Calu3 (cell line): ENCODE measurements around the gene AGPAT1. TPM values are rescaled to one million over a fixed set of nuclear protein-coding genes. Genes with fewer than 3 reads are reported as not detected.

Experiments used
- BruUV-seq: library from RNA; stranded (reverse); fragments of 400-500 nt; replicated peaks from 2 replicates; lab custom pipeline; 2021; lab: Mats Ljungman, UMichigan
- CTCF ChIA-PET: fragments of 300-600 bp; sonication (Branson Sonifier 250); formaldehyde crosslinking; loops from one replicate; lab custom pipeline; 2022; ENCODE audit warnings: antibody characterized with exemption; lab: Charles Lee
- DNase-seq: peaks from one replicate; pipeline ENCODE4 v3.0.0; 2022
- H3K27ac Mint-ChIP-seq: one replicate; pipeline ENCODE4 v1.8.0; 2022; ENCODE audit warnings: mixed read lengths; ENCODE audit not compliant: unreplicated experiment
- H3K27me3 Mint-ChIP-seq: one replicate; pipeline ENCODE4 v1.8.0; 2022; ENCODE audit warnings: mixed read lengths; ENCODE audit not compliant: unreplicated experiment
- H3K36me3 Mint-ChIP-seq: one replicate; pipeline ENCODE4 v1.8.0; 2022; ENCODE audit warnings: mild to moderate bottlenecking, moderate library complexity, mixed read lengths; ENCODE audit not compliant: insufficient read depth, unreplicated experiment
- H3K4me1 Mint-ChIP-seq: one replicate; pipeline ENCODE4 v1.8.0; 2022; ENCODE audit warnings: mild to moderate bottlenecking, low read depth, mixed read lengths; ENCODE audit not compliant: unreplicated experiment
- H3K4me3 Mint-ChIP-seq: one replicate; pipeline ENCODE4 v1.8.0; 2022; ENCODE audit warnings: mild to moderate bottlenecking, low read depth, moderate library complexity, mixed read lengths; ENCODE audit not compliant: unreplicated experiment
- H3K9me3 Mint-ChIP-seq: one replicate; pipeline ENCODE4 v1.8.0; 2022; ENCODE audit warnings: low read depth, mixed read lengths; ENCODE audit not compliant: unreplicated experiment
- intact Hi-C: fragments of 100-400 bp; cut with micrococcal nuclease; formaldehyde crosslinking; loops from one replicate; pipeline ENCODE4 v1.10.0; 2022; ENCODE audit not compliant: unreplicated experiment
- total RNA-seq: library from RNA; stranded (reverse); gene quantifications from 2 replicates; pipeline ENCODE4 v1.2.3, GENCODE V29; 2022
- TF ChIP-seq, protein P1 (sequence below): fragments of 200-600 bp; IDR thresholded peaks from one replicate; pipeline ENCODE4 v1.8.0; 2022; ENCODE audit warnings: antibody characterized with exemption; ENCODE audit not compliant: unreplicated experiment

Gene AGPAT1
- total RNA-seq, 1 experiment from 2014 or later: 138 TPM

DNA sequence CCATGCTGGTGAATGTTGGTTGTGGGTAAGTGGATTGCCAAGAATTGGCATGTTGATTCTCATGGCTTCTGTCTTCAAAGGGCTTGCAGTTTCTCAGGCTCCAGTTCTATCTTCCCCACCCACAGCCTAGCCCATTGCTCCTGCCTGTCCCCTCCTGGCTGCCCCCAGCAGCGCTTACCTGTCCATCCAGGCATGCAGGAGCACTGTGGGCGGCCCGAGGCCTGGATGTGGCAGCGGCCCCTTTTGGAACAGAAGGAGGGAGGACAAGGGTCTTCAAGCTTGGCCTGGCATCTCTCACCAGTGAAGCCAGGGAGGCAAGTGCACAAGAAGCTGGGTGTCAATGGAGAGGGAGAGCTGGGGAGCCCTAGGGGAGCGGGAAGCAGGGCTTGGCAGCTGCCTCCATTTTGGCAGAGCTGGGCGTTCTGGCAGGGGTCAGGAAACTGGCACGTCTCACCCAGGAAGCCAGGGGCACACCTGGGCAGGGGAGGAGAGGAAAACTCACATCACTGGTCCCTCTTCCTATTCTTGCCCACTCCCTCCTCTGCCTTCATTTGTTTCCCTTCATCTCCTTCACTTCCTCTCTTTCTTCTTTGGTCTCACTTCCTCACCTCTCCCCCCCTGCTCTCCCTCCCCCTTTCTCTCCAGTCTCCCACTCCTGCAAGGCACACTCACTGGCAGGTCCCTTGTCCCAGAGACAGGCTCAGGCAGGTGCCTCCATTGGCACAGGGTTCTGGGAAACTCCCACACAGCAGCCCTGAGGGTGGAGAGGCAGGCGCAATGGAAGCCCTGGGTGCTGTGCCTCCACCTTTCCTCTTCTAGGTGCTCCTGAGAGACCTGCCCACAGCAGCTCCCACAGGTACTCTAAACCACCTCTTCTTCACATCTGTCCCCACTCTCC, 46.7 kb upstream of the AGPAT1 start:
- Mint-ChIP-seq H3K9me3 (no peaks in the 10 kb centered on the region), H3K4me3 (no peak overlapping the region), H3K36me3 (no peaks in the 10 kb centered on the region), H3K4me1 (no peaks in the 10 kb centered on the region), H3K27ac (no peak overlapping the region), H3K27me3 (peaks cover 64% of the 10 kb centered on the region)
- DNase-seq: no peak
- CTCF ChIA-PET: interaction anchor here (0.8 kb wide), 1 partner anchor 1846 kb away, joined by 10 read pairs; no protein-coding TSS in a partner anchor
- intact Hi-C loops: no loop called here
- no TSS peak for BruUV-seq
- TF ChIP-seq, protein P1, sequence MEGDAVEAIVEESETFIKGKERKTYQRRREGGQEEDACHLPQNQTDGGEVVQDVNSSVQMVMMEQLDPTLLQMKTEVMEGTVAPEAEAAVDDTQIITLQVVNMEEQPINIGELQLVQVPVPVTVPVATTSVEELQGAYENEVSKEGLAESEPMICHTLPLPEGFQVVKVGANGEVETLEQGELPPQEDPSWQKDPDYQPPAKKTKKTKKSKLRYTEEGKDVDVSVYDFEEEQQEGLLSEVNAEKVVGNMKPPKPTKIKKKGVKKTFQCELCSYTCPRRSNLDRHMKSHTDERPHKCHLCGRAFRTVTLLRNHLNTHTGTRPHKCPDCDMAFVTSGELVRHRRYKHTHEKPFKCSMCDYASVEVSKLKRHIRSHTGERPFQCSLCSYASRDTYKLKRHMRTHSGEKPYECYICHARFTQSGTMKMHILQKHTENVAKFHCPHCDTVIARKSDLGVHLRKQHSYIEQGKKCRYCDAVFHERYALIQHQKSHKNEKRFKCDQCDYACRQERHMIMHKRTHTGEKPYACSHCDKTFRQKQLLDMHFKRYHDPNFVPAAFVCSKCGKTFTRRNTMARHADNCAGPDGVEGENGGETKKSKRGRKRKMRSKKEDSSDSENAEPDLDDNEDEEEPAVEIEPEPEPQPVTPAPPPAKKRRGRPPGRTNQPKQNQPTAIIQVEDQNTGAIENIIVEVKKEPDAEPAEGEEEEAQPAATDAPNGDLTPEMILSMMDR: no peak

DNA sequence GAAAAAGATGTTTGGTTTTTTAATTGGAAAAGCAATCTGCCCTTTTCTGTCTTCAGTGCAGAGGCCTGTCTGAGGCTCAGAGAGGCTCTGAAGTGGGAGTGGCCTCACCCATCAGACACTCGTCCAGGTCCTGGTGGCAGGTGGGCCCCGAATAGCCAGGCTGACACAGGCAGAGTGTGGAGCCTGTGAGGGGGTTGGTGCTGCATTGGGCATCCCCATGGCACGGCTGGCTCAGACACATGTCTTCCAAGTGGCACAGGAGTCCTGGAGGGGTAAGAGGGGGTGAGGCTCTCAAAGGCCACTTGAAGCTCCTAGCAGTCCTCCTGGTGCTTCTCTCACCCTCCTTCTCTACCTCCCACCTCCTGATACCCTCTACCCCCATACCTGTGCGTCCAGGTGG, 44.1 kb upstream of the AGPAT1 start:
- intact Hi-C loops: no loop called here
- DNase-seq: no peak
- Mint-ChIP-seq H3K27ac (no peak overlapping the region), H3K9me3 (no peaks in the 10 kb centered on the region), H3K4me1 (no peaks in the 10 kb centered on the region), H3K4me3 (no peak overlapping the region), H3K27me3 (peaks cover 89% of the 10 kb centered on the region), H3K36me3 (no peaks in the 10 kb centered on the region)
- TF ChIP-seq, protein P1: no peak
- CTCF ChIA-PET: interaction anchor here (1.0 kb wide), 1 partner anchor 182 kb away, joined by 3 read pairs; no protein-coding TSS in a partner anchor
- no TSS peak for BruUV-seq

DNA sequence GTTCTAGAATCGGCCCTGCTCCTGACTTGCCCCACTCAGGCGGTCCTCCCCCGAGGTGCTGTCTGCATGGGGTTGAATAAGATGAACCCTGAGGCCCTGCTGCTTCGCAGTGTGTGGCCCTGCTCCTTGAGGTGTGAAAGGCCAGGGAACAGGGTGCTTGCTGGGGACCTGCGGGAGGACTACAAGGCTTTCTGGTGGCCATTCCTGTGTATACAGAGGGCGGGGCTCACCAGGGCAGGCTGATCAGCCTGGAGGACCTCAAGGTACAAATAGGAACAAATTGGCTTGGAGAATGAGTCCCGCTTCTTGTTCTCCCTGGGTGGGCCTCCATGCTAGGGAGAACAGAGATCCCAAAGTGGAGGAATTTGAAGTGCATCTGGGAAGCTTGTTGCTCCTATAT, 42.3 kb upstream of the AGPAT1 start:
- CTCF ChIA-PET: no interaction called here
- no peak overlapping the region for H3K27ac Mint-ChIP-seq
- no peak overlapping the region for H3K4me3 Mint-ChIP-seq
- intact Hi-C loops: no loop called here
- H3K9me3 Mint-ChIP-seq: no peaks in the 10 kb centered on the region
- TF ChIP-seq, protein P1: no peak
- DNase-seq: no peak
- no peaks in the 10 kb centered on the region for H3K36me3 Mint-ChIP-seq
- BruUV-seq: no TSS peak
- H3K27me3 Mint-ChIP-seq: peaks cover 93% of the 10 kb centered on the region
- no peaks in the 10 kb centered on the region for H3K4me1 Mint-ChIP-seq

DNA sequence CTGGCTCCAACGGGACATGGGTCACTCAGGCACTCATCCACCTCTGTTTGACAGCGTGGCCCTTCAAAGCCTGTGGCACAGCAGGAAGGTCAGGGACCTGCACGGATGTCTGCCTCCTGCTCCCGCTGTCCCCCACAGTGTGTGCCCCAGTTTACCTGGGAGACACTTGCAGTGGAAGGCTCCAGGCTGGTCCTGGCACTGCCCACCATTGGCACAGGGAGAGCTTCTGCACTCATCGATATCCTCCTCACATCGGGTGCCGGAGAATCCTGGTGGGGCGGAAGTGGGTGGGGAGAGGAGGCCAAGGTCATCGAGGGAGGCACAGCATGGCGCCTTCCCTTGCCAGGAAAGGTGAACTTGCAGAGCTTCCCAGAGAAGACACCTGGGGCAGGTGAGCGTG, 41.1 kb upstream of the AGPAT1 start:
- BruUV-seq: no TSS peak
- TF ChIP-seq, protein P1: no peak
- intact Hi-C loops: no loop called here
- Mint-ChIP-seq H3K4me1 (no peaks in the 10 kb centered on the region), H3K9me3 (no peaks in the 10 kb centered on the region), H3K4me3 (no peak overlapping the region), H3K27ac (no peak overlapping the region), H3K36me3 (no peaks in the 10 kb centered on the region), H3K27me3 (peaks cover 87% of the 10 kb centered on the region)
- CTCF ChIA-PET: no interaction called here
- DNase-seq: no peak
